DND-41 (cell line): ENCODE data around the gene RASGRP1.

Source experiments
- CTCF ChIP-seq: IDR thresholded peaks from 2 replicates; pipeline ENCODE4 v1.5.1; 2012; ENCODE audit warnings: borderline replicate concordance, low read length, moderate library complexity, mild to moderate bottlenecking; ENCODE audit not compliant: poor library complexity, severe bottlenecking; ENCODE audit errors: extremely low read depth
- EZH2 ChIP-seq: IDR thresholded peaks from 3 replicates; pipeline ENCODE4 v1.6.1; 2012; ENCODE audit warnings: borderline replicate concordance, low read depth, mild to moderate bottlenecking, moderate library complexity, low read length, inconsistent platforms; ENCODE audit not compliant: severe bottlenecking

DNA sequence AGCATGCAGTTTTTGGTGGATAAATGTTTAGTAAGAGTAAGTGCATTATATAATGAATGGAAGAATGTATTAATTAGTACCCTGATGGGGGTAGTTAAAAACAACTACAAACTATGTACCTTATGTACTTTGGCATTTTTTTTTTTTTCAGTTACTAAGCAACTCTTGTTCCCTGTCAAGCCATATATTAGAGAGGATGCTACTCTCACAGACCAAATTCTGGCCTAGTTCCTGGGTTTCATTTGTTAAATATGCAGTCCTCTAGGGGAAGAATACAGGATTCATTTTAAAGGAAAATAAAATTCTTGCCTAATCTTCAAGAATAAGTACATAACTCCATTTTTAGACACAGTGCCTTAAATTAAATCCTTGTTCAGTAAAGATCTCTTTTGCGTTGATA lies 93.8 kb downstream of the RASGRP1 start:
- TF ChIP-seq EZH2, result no peak
- TF ChIP-seq CTCF, result no peak
